GM23338 (cell line): Measurements from ENCODE around the gene B3GNT3. TPM values are rescaled to one million over a fixed set of nuclear protein-coding genes. Genes with fewer than 3 reads are reported as not detected.

Experiments
- ATAC-seq: fragments of 200-7000 bp; cut with Tn5 transposase; 3 replicates; pipeline ENCODE4 v1.9.1; 2020
- DNase-seq: peaks from one replicate; pipeline ENCODE4 v3.0.0-alpha.2; 2015; ENCODE audit warnings: low spot score
- H2AFZ ChIP-seq: fragments of 200-600 bp; sonication (generic); 2 replicates; pipeline ENCODE4 v1.8.0; 2016; ENCODE audit warnings: antibody characterized with exemption, mild to moderate bottlenecking, moderate library complexity
- H3F3A ChIP-seq: fragments of 200-600 bp; sonication (generic); replicated peaks from 2 replicates; pipeline ENCODE4 v1.8.0; 2017; ENCODE audit warnings: antibody characterized with exemption, mixed run types, low read depth
- H3K27ac ChIP-seq: fragments of 200-600 bp; sonication (generic); 2 replicates; pipeline ENCODE4 v1.6.1; 2016; ENCODE audit warnings: low read depth
- H3K27me3 ChIP-seq: fragments of 200-600 bp; sonication (generic); 2 replicates; pipeline ENCODE4 v1.8.0; 2016; ENCODE audit warnings: mild to moderate bottlenecking, mixed run types, moderate library complexity; ENCODE audit not compliant: insufficient read depth
- H3K36me3 ChIP-seq: fragments of 200-600 bp; sonication (generic); 2 replicates; pipeline ENCODE4 v1.8.0; 2016; ENCODE audit warnings: mild to moderate bottlenecking; ENCODE audit not compliant: insufficient read depth
- H3K4me1 ChIP-seq: fragments of 200-600 bp; sonication (generic); 2 replicates; pipeline ENCODE4 v1.8.0; 2016; ENCODE audit warnings: mild to moderate bottlenecking, moderate library complexity; ENCODE audit not compliant: insufficient read depth
- H3K4me2 ChIP-seq: fragments of 200-600 bp; sonication (generic); 2 replicates; pipeline ENCODE4 v1.7.1; 2017; ENCODE audit warnings: mixed run types
- H3K4me3 ChIP-seq: fragments of 200-600 bp; sonication (generic); 2 replicates; pipeline ENCODE4 v1.6.1; 2016; ENCODE audit warnings: mixed run types
- H3K79me2 ChIP-seq: fragments of 200-600 bp; sonication (generic); replicated peaks from 2 replicates; pipeline ENCODE4 v1.8.0; 2017; ENCODE audit warnings: mild to moderate bottlenecking; ENCODE audit not compliant: insufficient read depth
- H3K9me2 ChIP-seq: fragments of 200-600 bp; sonication (generic); 2 replicates; pipeline ENCODE4 v1.8.0; 2017; ENCODE audit not compliant: insufficient read depth
- H4K20me1 ChIP-seq: fragments of 200-600 bp; sonication (generic); replicated peaks from 2 replicates; pipeline ENCODE4 v1.8.0; 2017; ENCODE audit warnings: mild to moderate bottlenecking; ENCODE audit not compliant: insufficient read depth
- H3K27ac Mint-ChIP-seq: 2 replicates; pipeline ENCODE4 v1.8.0; 2020; ENCODE audit warnings: inconsistent platforms, mild to moderate bottlenecking, moderate library complexity, mixed read lengths
- H3K27me3 Mint-ChIP-seq: 3 replicates; pipeline ENCODE4 v1.8.0; 2022; ENCODE audit warnings: low read depth, mild to moderate bottlenecking, moderate library complexity, mixed read lengths, inconsistent platforms; ENCODE audit not compliant: insufficient read depth, poor library complexity
- H3K36me3 Mint-ChIP-seq: 3 replicates; pipeline ENCODE4 v1.8.0; 2021; ENCODE audit warnings: low read depth, mild to moderate bottlenecking, inconsistent platforms, moderate library complexity, mixed read lengths
- H3K4me1 Mint-ChIP-seq: 3 replicates; pipeline ENCODE4 v1.8.0; 2020; ENCODE audit warnings: mild to moderate bottlenecking, inconsistent platforms, mixed read lengths
- H3K4me3 Mint-ChIP-seq: 3 replicates; pipeline ENCODE4 v1.8.0; 2021; ENCODE audit warnings: moderate library complexity, mild to moderate bottlenecking, inconsistent platforms, mixed read lengths
- H3K9me3 Mint-ChIP-seq: 3 replicates; pipeline ENCODE4 v1.8.0; 2020; ENCODE audit warnings: moderate library complexity, mild to moderate bottlenecking, inconsistent platforms, mixed read lengths
- CREB1 ChIP-seq: fragments of 250-450 bp; sonication (Bioruptor Pico); IDR thresholded peaks from 2 replicates; pipeline ENCODE4 v1.5.0; 2020; ENCODE audit warnings: low read depth, mild to moderate bottlenecking, moderate library complexity
- EZH2 ChIP-seq: fragments of 200-600 bp; sonication (generic); IDR thresholded peaks from one replicate; pipeline ENCODE4 v1.8.0; 2017; ENCODE audit warnings: antibody characterized with exemption, mild to moderate bottlenecking, low read depth; ENCODE audit not compliant: unreplicated experiment
- EZH2phosphoT487 ChIP-seq: fragments of 200-600 bp; sonication (generic); IDR thresholded peaks from one replicate; pipeline ENCODE4 v1.8.1; 2018; ENCODE audit warnings: antibody characterized with exemption; ENCODE audit not compliant: unreplicated experiment
- JUNB ChIP-seq: IDR thresholded peaks from one replicate; pipeline ENCODE4 v1.6.1; 2016; ENCODE audit warnings: antibody characterized with exemption; ENCODE audit not compliant: unreplicated experiment
- NANOG ChIP-seq: IDR thresholded peaks from 2 replicates; pipeline ENCODE4 v1.6.1; 2016; ENCODE audit warnings: antibody characterized with exemption, borderline replicate concordance
- POLR2AphosphoS5 ChIP-seq: IDR thresholded peaks from 2 replicates; pipeline ENCODE4 v1.6.1; 2016; ENCODE audit warnings: antibody characterized with exemption, low read depth
- STAT1 ChIP-seq: IDR thresholded peaks from one replicate; pipeline ENCODE4 v1.6.1; 2016; ENCODE audit warnings: antibody characterized with exemption; ENCODE audit not compliant: unreplicated experiment
- ZNF114 ChIP-seq: fragments of 250-450 bp; sonication (Bioruptor Pico); IDR thresholded peaks from 2 replicates; pipeline ENCODE4 v1.5.0; 2020; ENCODE audit warnings: mild to moderate bottlenecking, moderate library complexity
- ZNF331 ChIP-seq: fragments of 250-450 bp; sonication (Bioruptor Pico); IDR thresholded peaks from 2 replicates; pipeline ENCODE4 v1.5.0; 2020; ENCODE audit warnings: low read depth, mild to moderate bottlenecking, moderate library complexity
- polyA plus RNA-seq: library from polyadenylated mRNA; unstranded; fragments of >200 nt; fragmentation: Nextera tagmentation; extraction: Ambion mirVana; gene quantifications from 2 replicates; pipeline ENCODE4 v1.2.1, GENCODE V29; 2016
- total RNA-seq: library from RNA; depleted of rRNA; stranded (reverse); fragments of >200 nt; shearing (Covaris generic); gene quantifications from 2 replicates; pipeline ENCODE4 v1.2.3, GENCODE V29; 2014
- TF ChIP-seq, protein P1 (sequence below): fragments of 250-450 bp; sonication (Bioruptor Pico); IDR thresholded peaks from 2 replicates; pipeline ENCODE4 v1.5.0; 2020; ENCODE audit warnings: mild to moderate bottlenecking, moderate library complexity
- TF ChIP-seq, protein P2 (sequence below): IDR thresholded peaks from one replicate; pipeline ENCODE4 v1.6.1; 2018; ENCODE audit warnings: antibody characterized with exemption; ENCODE audit not compliant: unreplicated experiment
- TF ChIP-seq, protein P3 (sequence below): IDR thresholded peaks from 2 replicates; pipeline ENCODE4 v1.6.1; 2016; ENCODE audit warnings: antibody characterized with exemption
- TF ChIP-seq, protein P4 (sequence below), 2 experiments: fragments of 200-600 bp in 1 of 2; sonication (generic) in 1 of 2; conservative IDR thresholded peaks; 2 replicates each; pipeline versions ENCODE4 v1.5.1 to v1.6.1; 2016 to 2017; ENCODE audit warnings: antibody characterized with exemption in 2 of 2, low read depth in 2 of 2, mild to moderate bottlenecking in 2 of 2, moderate library complexity in 1 of 2

B3GNT3 gene
- total and polyA plus RNA-seq, 2 experiments from 2014 or later: 0.99 to 1.9 TPM

DNA sequence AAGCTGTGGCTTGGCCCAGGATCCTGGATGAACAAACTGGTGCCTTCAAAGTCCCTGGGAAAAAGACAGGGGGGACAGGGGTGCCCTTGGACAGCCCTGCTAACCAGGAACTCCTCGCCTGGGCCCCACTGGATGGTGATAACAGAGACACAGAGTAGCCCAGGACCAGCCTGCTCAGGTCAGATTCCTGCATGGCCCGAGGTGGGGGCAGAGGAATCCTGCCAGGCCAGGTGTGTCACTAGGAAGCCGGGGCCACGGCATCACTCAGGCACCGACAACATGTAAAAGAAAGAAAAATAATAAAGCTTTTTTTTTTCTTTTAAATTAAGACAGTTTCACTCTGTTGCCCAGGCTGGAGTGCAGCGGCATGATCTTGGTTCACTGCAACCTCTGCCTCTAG, 59.1 kb downstream of the B3GNT3 start:
- H3K4me3 ChIP-seq: no peak overlapping the region
- H3K4me2 ChIP-seq: no peak overlapping the region
- H3K27me3 ChIP-seq: no peaks in the 10 kb centered on the region
- H3K9me2 ChIP-seq: no peaks in the 10 kb centered on the region
- no peaks in the 10 kb centered on the region; the same call in 1 of the 2 replicates for H3K4me1 ChIP-seq
- Mint-ChIP-seq H3K4me1 (peaks cover 2% of the 10 kb centered on the region), H3K36me3 (no peaks in the 10 kb centered on the region), H3K9me3 (no peaks in the 10 kb centered on the region), H3K4me3 (no peak overlapping the region), H3K27ac (no peak overlapping the region), H3K27me3 (peaks cover 10% of the 10 kb centered on the region)
- H3K79me2 ChIP-seq: no peaks in the 10 kb centered on the region
- TF ChIP-seq EZH2phosphoT487: no peak
- TF ChIP-seq JUNB: no peak
- TF ChIP-seq EZH2: no peak
- TF ChIP-seq, protein P1, sequence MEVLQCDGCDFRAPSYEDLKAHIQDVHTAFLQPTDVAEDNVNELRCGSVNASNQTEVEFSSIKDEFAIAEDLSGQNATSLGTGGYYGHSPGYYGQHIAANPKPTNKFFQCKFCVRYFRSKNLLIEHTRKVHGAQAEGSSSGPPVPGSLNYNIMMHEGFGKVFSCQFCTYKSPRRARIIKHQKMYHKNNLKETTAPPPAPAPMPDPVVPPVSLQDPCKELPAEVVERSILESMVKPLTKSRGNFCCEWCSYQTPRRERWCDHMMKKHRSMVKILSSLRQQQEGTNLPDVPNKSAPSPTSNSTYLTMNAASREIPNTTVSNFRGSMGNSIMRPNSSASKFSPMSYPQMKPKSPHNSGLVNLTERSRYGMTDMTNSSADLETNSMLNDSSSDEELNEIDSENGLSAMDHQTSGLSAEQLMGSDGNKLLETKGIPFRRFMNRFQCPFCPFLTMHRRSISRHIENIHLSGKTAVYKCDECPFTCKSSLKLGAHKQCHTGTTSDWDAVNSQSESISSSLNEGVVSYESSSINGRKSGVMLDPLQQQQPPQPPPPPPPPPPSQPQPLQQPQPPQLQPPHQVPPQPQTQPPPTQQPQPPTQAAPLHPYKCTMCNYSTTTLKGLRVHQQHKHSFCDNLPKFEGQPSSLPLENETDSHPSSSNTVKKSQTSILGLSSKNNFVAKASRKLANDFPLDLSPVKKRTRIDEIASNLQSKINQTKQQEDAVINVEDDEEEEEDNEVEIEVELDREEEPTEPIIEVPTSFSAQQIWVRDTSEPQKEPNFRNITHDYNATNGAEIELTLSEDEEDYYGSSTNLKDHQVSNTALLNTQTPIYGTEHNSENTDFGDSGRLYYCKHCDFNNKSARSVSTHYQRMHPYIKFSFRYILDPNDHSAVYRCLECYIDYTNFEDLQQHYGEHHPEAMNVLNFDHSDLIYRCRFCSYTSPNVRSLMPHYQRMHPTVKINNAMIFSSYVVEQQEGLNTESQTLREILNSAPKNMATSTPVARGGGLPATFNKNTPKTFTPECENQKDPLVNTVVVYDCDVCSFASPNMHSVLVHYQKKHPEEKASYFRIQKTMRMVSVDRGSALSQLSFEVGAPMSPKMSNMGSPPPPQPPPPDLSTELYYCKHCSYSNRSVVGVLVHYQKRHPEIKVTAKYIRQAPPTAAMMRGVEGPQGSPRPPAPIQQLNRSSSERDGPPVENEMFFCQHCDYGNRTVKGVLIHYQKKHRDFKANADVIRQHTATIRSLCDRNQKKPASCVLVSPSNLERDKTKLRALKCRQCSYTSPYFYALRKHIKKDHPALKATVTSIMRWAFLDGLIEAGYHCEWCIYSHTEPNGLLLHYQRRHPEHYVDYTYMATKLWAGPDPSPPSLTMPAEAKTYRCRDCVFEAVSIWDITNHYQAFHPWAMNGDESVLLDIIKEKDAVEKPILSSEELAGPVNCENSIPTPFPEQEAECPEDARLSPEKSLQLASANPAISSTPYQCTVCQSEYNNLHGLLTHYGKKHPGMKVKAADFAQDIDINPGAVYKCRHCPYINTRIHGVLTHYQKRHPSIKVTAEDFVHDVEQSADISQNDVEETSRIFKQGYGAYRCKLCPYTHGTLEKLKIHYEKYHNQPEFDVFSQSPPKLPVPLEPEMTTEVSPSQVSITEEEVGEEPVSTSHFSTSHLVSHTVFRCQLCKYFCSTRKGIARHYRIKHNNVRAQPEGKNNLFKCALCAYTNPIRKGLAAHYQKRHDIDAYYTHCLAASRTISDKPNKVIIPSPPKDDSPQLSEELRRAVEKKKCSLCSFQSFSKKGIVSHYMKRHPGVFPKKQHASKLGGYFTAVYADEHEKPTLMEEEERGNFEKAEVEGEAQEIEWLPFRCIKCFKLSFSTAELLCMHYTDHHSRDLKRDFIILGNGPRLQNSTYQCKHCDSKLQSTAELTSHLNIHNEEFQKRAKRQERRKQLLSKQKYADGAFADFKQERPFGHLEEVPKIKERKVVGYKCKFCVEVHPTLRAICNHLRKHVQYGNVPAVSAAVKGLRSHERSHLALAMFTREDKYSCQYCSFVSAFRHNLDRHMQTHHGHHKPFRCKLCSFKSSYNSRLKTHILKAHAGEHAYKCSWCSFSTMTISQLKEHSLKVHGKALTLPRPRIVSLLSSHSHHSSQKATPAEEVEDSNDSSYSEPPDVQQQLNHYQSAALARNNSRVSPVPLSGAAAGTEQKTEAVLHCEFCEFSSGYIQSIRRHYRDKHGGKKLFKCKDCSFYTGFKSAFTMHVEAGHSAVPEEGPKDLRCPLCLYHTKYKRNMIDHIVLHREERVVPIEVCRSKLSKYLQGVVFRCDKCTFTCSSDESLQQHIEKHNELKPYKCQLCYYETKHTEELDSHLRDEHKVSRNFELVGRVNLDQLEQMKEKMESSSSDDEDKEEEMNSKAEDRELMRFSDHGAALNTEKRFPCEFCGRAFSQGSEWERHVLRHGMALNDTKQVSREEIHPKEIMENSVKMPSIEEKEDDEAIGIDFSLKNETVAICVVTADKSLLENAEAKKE (CRISPR knock-in tag): no peak
- TF ChIP-seq, protein P2, sequence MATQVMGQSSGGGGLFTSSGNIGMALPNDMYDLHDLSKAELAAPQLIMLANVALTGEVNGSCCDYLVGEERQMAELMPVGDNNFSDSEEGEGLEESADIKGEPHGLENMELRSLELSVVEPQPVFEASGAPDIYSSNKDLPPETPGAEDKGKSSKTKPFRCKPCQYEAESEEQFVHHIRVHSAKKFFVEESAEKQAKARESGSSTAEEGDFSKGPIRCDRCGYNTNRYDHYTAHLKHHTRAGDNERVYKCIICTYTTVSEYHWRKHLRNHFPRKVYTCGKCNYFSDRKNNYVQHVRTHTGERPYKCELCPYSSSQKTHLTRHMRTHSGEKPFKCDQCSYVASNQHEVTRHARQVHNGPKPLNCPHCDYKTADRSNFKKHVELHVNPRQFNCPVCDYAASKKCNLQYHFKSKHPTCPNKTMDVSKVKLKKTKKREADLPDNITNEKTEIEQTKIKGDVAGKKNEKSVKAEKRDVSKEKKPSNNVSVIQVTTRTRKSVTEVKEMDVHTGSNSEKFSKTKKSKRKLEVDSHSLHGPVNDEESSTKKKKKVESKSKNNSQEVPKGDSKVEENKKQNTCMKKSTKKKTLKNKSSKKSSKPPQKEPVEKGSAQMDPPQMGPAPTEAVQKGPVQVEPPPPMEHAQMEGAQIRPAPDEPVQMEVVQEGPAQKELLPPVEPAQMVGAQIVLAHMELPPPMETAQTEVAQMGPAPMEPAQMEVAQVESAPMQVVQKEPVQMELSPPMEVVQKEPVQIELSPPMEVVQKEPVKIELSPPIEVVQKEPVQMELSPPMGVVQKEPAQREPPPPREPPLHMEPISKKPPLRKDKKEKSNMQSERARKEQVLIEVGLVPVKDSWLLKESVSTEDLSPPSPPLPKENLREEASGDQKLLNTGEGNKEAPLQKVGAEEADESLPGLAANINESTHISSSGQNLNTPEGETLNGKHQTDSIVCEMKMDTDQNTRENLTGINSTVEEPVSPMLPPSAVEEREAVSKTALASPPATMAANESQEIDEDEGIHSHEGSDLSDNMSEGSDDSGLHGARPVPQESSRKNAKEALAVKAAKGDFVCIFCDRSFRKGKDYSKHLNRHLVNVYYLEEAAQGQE: no peak
- TF ChIP-seq, protein P3, sequence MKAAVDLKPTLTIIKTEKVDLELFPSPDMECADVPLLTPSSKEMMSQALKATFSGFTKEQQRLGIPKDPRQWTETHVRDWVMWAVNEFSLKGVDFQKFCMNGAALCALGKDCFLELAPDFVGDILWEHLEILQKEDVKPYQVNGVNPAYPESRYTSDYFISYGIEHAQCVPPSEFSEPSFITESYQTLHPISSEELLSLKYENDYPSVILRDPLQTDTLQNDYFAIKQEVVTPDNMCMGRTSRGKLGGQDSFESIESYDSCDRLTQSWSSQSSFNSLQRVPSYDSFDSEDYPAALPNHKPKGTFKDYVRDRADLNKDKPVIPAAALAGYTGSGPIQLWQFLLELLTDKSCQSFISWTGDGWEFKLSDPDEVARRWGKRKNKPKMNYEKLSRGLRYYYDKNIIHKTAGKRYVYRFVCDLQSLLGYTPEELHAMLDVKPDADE: no peak
- no peak for TF ChIP-seq POLR2AphosphoS5
- TF ChIP-seq ZNF331 (CRISPR knock-in tag): no peak
- TF ChIP-seq, protein P4, sequence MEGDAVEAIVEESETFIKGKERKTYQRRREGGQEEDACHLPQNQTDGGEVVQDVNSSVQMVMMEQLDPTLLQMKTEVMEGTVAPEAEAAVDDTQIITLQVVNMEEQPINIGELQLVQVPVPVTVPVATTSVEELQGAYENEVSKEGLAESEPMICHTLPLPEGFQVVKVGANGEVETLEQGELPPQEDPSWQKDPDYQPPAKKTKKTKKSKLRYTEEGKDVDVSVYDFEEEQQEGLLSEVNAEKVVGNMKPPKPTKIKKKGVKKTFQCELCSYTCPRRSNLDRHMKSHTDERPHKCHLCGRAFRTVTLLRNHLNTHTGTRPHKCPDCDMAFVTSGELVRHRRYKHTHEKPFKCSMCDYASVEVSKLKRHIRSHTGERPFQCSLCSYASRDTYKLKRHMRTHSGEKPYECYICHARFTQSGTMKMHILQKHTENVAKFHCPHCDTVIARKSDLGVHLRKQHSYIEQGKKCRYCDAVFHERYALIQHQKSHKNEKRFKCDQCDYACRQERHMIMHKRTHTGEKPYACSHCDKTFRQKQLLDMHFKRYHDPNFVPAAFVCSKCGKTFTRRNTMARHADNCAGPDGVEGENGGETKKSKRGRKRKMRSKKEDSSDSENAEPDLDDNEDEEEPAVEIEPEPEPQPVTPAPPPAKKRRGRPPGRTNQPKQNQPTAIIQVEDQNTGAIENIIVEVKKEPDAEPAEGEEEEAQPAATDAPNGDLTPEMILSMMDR (conservative IDR thresholded peaks at IDR 0.05; ENCODE audit: low read depth in 2 of 2): no peak
- TF ChIP-seq STAT1: no peak
- TF ChIP-seq NANOG: no peak
- no peak for TF ChIP-seq ZNF114 (CRISPR knock-in tag)
- no peak for TF ChIP-seq CREB1 (CRISPR knock-in tag)
- H3K36me3 ChIP-seq: no peaks in the 10 kb centered on the region
- peak; percentile 8 for DNase-seq
- H4K20me1 ChIP-seq: no peaks in the 10 kb centered on the region
- 0 out of 2 replicates have a peak, but pooled peaks cover 2% of the 10 kb centered on the region for H3F3A ChIP-seq
- no peak for ATAC-seq
- 0 out of 2 replicates have a peak overlapping the region, but pooled peaks have one; percentile 18 for H2AFZ ChIP-seq
- no peak overlapping the region for H3K27ac ChIP-seq
